GM13977 (cell line): ENCODE results near the gene LYRM4.

Source experiments
- DNase-seq: peaks from one replicate; pipeline ENCODE4 v3.0.0; 2012; ENCODE audit warnings: low spot score
- in situ Hi-C: fragments of 300-500 bp; cut with MboI; formaldehyde crosslinking; loops from one replicate; pipeline ENCODE4 v1.12.0; 2022; ENCODE audit warnings: low sequenced_read_pairs, low pct_unique_long_range_greater_than_20kb, mixed read lengths, inconsistent platforms; ENCODE audit not compliant: unreplicated experiment
- TF ChIP-seq, protein P1 (sequence below): IDR thresholded peaks from 2 replicates; pipeline ENCODE4 v1.5.1; 2012; ENCODE audit warnings: mild to moderate bottlenecking, control low read depth; ENCODE audit not compliant: insufficient read depth; ENCODE audit errors: extremely low read depth, missing control alignments

The LYRM4 gene

DNA sequence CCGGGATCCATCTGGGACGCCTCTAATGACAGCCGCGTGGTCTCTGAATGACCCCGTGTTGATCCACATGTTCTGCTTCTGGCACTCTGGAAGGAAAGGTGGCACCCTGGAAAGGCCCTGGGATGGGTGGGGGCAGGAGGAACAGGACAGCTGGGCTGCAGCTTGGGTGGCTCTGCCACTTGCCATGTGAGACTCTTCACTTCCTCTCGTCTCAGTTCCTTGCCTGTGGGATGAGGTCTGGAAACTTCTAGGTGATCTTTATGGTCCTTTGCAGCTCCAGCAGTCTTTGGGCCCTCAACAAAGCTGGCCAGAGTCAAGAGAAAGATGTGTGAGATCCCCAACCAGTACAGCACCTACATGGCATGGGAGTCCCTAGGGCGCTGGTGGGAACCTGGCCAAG, 149.1 kb downstream of the LYRM4 start:
- in situ Hi-C loops, result no loop called here
- no peak for DNase-seq
- TF ChIP-seq, protein P1, sequence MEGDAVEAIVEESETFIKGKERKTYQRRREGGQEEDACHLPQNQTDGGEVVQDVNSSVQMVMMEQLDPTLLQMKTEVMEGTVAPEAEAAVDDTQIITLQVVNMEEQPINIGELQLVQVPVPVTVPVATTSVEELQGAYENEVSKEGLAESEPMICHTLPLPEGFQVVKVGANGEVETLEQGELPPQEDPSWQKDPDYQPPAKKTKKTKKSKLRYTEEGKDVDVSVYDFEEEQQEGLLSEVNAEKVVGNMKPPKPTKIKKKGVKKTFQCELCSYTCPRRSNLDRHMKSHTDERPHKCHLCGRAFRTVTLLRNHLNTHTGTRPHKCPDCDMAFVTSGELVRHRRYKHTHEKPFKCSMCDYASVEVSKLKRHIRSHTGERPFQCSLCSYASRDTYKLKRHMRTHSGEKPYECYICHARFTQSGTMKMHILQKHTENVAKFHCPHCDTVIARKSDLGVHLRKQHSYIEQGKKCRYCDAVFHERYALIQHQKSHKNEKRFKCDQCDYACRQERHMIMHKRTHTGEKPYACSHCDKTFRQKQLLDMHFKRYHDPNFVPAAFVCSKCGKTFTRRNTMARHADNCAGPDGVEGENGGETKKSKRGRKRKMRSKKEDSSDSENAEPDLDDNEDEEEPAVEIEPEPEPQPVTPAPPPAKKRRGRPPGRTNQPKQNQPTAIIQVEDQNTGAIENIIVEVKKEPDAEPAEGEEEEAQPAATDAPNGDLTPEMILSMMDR, result no peak

DNA sequence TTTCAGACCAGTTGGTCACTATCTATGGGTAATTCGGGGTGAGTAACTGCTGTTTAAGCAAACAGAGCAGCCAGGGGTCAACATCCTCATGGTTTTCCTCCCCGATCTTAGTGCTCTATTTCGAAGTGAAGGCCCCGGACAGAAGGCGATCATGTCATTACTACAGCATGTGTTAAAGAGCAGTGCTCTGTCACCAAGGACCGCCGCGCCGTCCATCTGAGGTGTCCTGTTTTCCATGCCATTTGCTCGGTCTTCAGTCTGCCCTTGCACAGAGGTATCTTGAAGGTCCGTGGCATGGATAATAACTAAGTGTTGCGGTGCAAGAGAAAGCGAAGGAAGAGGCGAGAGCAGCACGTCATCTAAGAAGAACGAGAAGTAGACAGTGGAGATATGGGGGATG, 150.5 kb downstream of the LYRM4 start:
- TF ChIP-seq, protein P1, result no peak
- no peak for DNase-seq
- in situ Hi-C loops, result no loop called here

DNA sequence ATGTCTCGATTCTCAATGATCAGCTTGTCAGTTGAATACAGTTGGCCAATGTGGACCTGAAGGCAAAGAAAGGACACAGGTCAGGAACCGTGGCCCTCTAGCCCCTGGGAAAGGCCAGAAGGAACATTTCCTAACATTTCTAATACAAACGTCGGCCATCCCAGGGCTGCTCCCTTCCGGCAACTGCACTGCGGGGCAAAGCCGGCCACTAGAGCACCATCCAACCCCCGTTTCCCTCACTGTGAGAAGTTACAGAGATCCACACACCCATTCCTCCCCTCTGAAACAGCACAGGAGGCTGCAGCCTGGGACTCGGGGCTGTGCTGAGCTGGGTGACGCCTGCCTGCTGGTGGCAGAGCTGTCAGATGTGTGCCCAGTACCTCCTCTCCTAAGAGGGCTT, 151.3 kb downstream of the LYRM4 start:
- in situ Hi-C loops, result no loop called here
- no peak for DNase-seq
- TF ChIP-seq, protein P1, result no peak

DNA sequence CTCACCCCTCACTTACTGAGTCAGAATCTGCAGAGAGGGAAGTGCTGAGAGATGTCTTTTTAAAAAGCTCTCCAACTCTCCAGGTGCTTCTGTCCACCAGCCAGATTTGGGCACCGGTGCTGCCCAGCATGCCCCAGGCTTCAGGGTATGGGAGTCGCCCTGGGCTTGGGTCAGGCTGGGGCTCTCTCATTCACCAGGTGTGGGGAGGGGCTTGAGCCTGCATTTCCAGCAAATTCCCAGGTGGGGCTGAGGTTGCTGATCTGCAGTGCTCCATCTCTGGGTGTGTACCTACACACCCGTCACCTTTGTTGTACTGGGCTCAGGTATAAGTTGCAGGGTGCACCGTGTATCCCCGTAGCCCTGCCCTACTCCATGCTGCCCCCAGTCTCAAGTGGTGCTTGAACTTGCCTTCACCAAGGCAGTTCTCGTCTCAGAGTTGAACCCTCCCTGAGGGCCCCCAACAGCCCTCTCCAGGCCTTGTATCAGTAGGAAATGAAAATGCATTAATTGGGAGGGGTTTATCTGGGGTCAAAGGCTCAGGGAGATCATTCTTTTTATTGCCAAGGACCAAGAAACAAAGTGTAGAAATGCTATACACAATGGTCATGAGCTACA, 152.1 kb downstream of the LYRM4 start:
- TF ChIP-seq, protein P1, result no peak
- no peak for DNase-seq
- in situ Hi-C loops, result no loop called here

DNA sequence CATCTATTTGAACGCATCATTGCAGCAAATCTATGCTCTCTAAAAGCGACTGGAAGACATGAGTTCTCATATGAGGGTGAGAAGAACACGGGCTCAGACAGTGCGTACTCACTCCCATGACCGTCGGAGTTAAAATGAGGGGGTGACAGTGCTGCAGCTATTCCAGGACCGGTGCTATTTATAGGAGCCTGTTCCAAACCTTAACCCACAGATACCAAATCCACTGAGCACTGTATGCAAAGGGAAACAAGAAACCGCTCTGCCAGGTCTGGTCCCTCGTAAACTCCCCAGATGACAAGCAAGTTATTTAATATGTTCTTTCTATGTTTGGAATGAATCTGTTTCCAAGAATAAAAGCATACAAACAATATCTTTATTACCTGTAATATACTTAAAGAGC, 152.7 kb downstream of the LYRM4 start:
- TF ChIP-seq, protein P1, result no peak
- no peak for DNase-seq
- in situ Hi-C loops, result no loop called here

DNA sequence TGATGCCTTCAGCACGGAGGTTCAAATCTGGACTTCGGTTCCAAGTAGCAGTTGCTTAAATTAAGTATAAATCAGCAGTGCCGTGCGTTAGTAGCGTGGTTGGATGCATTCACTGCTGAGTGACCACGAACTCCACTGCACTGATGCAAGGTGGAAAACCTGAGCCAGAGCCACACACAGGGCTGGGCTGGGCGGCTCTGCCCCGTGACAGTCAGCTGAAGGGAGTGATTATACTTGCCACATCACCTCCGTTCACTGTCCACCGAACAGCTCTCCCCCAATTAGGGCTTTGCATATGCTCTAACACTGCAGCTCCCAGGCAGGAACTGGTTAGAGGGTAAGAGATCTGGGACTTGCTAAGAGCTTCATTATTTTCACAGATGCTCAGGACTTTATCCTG, 153.4 kb downstream of the LYRM4 start:
- no peak for DNase-seq
- in situ Hi-C loops, result no loop called here
- TF ChIP-seq, protein P1, result no peak
